HCT116 (cell line): Measurements from ENCODE around the gene GABBR2. TPM values are rescaled to one million over a fixed set of nuclear protein-coding genes. Genes with fewer than 3 reads are reported as not detected.

Source experiments
- ATAC-seq: fragments of 200-7000 bp; cut with Tn5 transposase; 2 replicates; pipeline ENCODE4 v1.9.1; 2020; ENCODE audit warnings: mild to moderate bottlenecking, moderate library complexity
- BruUV-seq: library from RNA; stranded (reverse); fragments of 400-500 nt; replicated peaks from 2 replicates; lab custom pipeline; 2021; lab: Mats Ljungman, UMichigan
- CTCF ChIA-PET: fragments of 300-600 bp; sonication (Branson Sonifier 250); formaldehyde crosslinking; loops from one replicate; lab custom pipeline; 2021; ENCODE audit warnings: antibody characterized with exemption; lab: Charles Lee
- POLR2A ChIA-PET: fragments of 300-600, 350-600 bp; sonication (Branson Sonifier 250); formaldehyde crosslinking; loops from one replicate; lab custom pipeline; 2021; ENCODE audit warnings: antibody characterized with exemption; lab: Charles Lee
- RAD21 ChIA-PET, 2 experiments: fragments of 300-600 bp; sonication (Branson Sonifier 250); formaldehyde crosslinking; loops; one replicate each; lab custom pipeline; 2023; ENCODE audit warnings: low total read pairs in 2 of 2; ENCODE audit not compliant: uncharacterized antibody in 2 of 2, unreplicated experiment in 2 of 2, low non-redundant PET in 1 of 2; lab: Charles Lee
- DNase-seq: peaks from one replicate; pipeline ENCODE4 v3.0.0-alpha.2; 2010; ENCODE audit warnings: low read depth, low spot score
- H2AFZ ChIP-seq: fragments of 200-600 bp; shearing (Covaris generic), sonication (generic); 2 replicates; pipeline ENCODE4 v1.6.1; 2017; ENCODE audit warnings: low read depth, mixed run types, mixed read lengths, antibody characterized with exemption, low read length; ENCODE audit not compliant: poor library complexity, severe bottlenecking
- H3K27ac ChIP-seq: 2 replicates; pipeline ENCODE4 v1.5.1; 2012; ENCODE audit warnings: low read depth, low read length
- H3K27me3 ChIP-seq: fragments of 200-600 bp; sonication (generic); 2 replicates; pipeline ENCODE4 v1.6.1; 2016; ENCODE audit warnings: mixed run types, low read length, mixed read lengths; ENCODE audit not compliant: insufficient read depth
- H3K36me3 ChIP-seq, 2 experiments: fragments of 200-500 bp in 1 of 2; fragments of 200-600 bp in 1 of 2; sonication (Bioruptor generic) in 1 of 2; sonication (generic) in 1 of 2; 2 replicates each; pipeline versions ENCODE4 v1.5.1 to v1.6.1; 2014 to 2016; ENCODE audit warnings: low read length in 2 of 2, inconsistent platforms in 1 of 2, mixed read lengths in 1 of 2, mixed run types in 1 of 2; ENCODE audit not compliant: insufficient read depth in 2 of 2, control insufficient read depth in 1 of 2
- H3K4me1 ChIP-seq, 2 experiments: fragments of 200-600 bp in 1 of 2; sonication (generic) in 1 of 2; 2 replicates each; pipeline versions ENCODE4 v1.5.1 to v1.6.1; 2012 to 2017; ENCODE audit warnings: low read length in 2 of 2, inconsistent platforms in 1 of 2, mild to moderate bottlenecking in 1 of 2, mixed read lengths in 1 of 2, mixed run types in 1 of 2, moderate library complexity in 1 of 2; ENCODE audit not compliant: insufficient read depth in 2 of 2, control insufficient read depth in 1 of 2
- H3K4me2 ChIP-seq: fragments of 200-600 bp; sonication (generic); 2 replicates; pipeline ENCODE4 v1.6.1; 2017; ENCODE audit warnings: mixed run types, low read length, mixed read lengths
- H3K4me3 ChIP-seq, 2 experiments: fragments of 200-600 bp in 1 of 2; sonication (generic) in 1 of 2; replicated peaks in 1 of 2; 2 replicates each; pipeline ENCODE4 v1.5.1; 2011 to 2016; ENCODE audit warnings: low read length in 2 of 2, control low read depth in 1 of 2, low read depth in 1 of 2, mild to moderate bottlenecking in 1 of 2, mixed read lengths in 1 of 2, mixed run types in 1 of 2
- H3K79me2 ChIP-seq: fragments of 200-600 bp; sonication (generic); 2 replicates; pipeline ENCODE4 v1.6.1; 2017; ENCODE audit warnings: mild to moderate bottlenecking, mixed run types, low read length, moderate library complexity, mixed read lengths; ENCODE audit not compliant: insufficient read depth
- H3K9ac ChIP-seq: fragments of 200-600 bp; sonication (generic); 2 replicates; pipeline ENCODE4 v1.6.1; 2016; ENCODE audit warnings: low read length, mixed read lengths
- H3K9me2 ChIP-seq: fragments of 200-600 bp; sonication (generic), shearing (Covaris generic); 2 replicates; pipeline ENCODE4 v1.6.1; 2017; ENCODE audit warnings: mixed run types, mild to moderate bottlenecking, moderate library complexity; ENCODE audit not compliant: insufficient read depth
- H3K9me3 ChIP-seq, 2 experiments: fragments of 200-500 bp in 1 of 2; fragments of 200-600 bp in 1 of 2; sonication (Bioruptor generic) in 1 of 2; sonication (generic) in 1 of 2; 2 replicates each; pipeline ENCODE4 v1.6.1; 2014 to 2017; ENCODE audit warnings: low read length in 2 of 2, mixed read lengths in 2 of 2, inconsistent platforms in 1 of 2, low read depth in 1 of 2, mild to moderate bottlenecking in 1 of 2, mixed run types in 1 of 2, moderate library complexity in 1 of 2; ENCODE audit not compliant: control insufficient read depth in 1 of 2, insufficient read depth in 1 of 2
- H4K20me1 ChIP-seq: fragments of 200-600 bp; sonication (generic), shearing (Covaris generic); 2 replicates; pipeline ENCODE4 v1.6.1; 2017; ENCODE audit warnings: mixed run types, mild to moderate bottlenecking, moderate library complexity; ENCODE audit not compliant: insufficient read depth
- CBX3 ChIP-seq: IDR thresholded peaks from 2 replicates; pipeline ENCODE4 v1.6.1; 2012; ENCODE audit warnings: low read depth
- EGR1 ChIP-seq: IDR thresholded peaks from 2 replicates; pipeline ENCODE4 v1.6.1; 2012; ENCODE audit warnings: low read depth
- ELF1 ChIP-seq: IDR thresholded peaks from 2 replicates; pipeline ENCODE4 v1.6.1; 2012; ENCODE audit warnings: low read depth, borderline replicate concordance
- EZH2 ChIP-seq: fragments of 200-600 bp; sonication (generic); IDR thresholded peaks from 2 replicates; pipeline ENCODE4 v1.6.1; 2017; ENCODE audit warnings: antibody characterized with exemption, mixed run types
- FOSL1 ChIP-seq: IDR thresholded peaks from 2 replicates; pipeline ENCODE4 v1.6.1; 2012; ENCODE audit warnings: low read depth
- JUND ChIP-seq: IDR thresholded peaks from 2 replicates; pipeline ENCODE4 v1.6.1; 2012
- POLR2AphosphoS5 ChIP-seq: IDR thresholded peaks from 2 replicates; pipeline ENCODE4 v1.6.1; 2011; ENCODE audit warnings: mild to moderate bottlenecking, low read depth, low read length, moderate library complexity
- SRF ChIP-seq: IDR thresholded peaks from 2 replicates; pipeline ENCODE4 v1.6.1; 2012; ENCODE audit warnings: low read depth
- TCF7L2 ChIP-seq: IDR thresholded peaks from 2 replicates; pipeline ENCODE4 v1.7.0; 2011; ENCODE audit warnings: borderline replicate concordance, inconsistent platforms; ENCODE audit not compliant: insufficient read depth, insufficient read length; ENCODE audit errors: extremely low read depth
- ZFX ChIP-seq: fragments of 450-650 bp; IDR thresholded peaks from 2 replicates; pipeline ENCODE4 v1.6.1; 2017
- ZNF274 ChIP-seq: fragments of 200-500 bp; sonication (Bioruptor generic); IDR thresholded peaks from 2 replicates; pipeline ENCODE4 v1.6.1; 2014; ENCODE audit warnings: mild to moderate bottlenecking, low read depth, low read length, inconsistent platforms
- intact Hi-C: fragments of 100-400 bp; cut with micrococcal nuclease; formaldehyde crosslinking; loops from 2 replicates; pipeline ENCODE4 v1.10.0; 2022
- total RNA-seq: library from RNA; stranded (reverse); gene quantifications from one replicate; pipeline ENCODE4 v1.2.1, GENCODE V29; 2021; ENCODE audit not compliant: unreplicated experiment
- TF ChIP-seq, protein P1 (sequence below), 3 experiments: fragments of 200-600 bp in 1 of 3; sonication (generic) in 1 of 3; IDR thresholded peaks in 2 of 3; conservative IDR thresholded peaks in 1 of 3; 2 replicates each; pipeline ENCODE4 v1.5.1; 2012 to 2017; ENCODE audit warnings: low read depth in 2 of 3, low read length in 2 of 3, antibody characterized with exemption in 1 of 3, borderline replicate concordance in 1 of 3, control low read depth in 1 of 3, mild to moderate bottlenecking in 1 of 3, mixed read lengths in 1 of 3, mixed run types in 1 of 3, moderate library complexity in 1 of 3; ENCODE audit not compliant: insufficient read depth in 1 of 3
- TF ChIP-seq, protein P2 (sequence below): IDR thresholded peaks from 2 replicates; pipeline ENCODE4 v1.6.1; 2012
- TF ChIP-seq, protein P3 (sequence below): IDR thresholded peaks from 2 replicates; pipeline ENCODE4 v1.6.1; 2012

Gene GABBR2
- total RNA-seq, 1 experiment from 2014 or later = 0.15 TPM

DNA sequence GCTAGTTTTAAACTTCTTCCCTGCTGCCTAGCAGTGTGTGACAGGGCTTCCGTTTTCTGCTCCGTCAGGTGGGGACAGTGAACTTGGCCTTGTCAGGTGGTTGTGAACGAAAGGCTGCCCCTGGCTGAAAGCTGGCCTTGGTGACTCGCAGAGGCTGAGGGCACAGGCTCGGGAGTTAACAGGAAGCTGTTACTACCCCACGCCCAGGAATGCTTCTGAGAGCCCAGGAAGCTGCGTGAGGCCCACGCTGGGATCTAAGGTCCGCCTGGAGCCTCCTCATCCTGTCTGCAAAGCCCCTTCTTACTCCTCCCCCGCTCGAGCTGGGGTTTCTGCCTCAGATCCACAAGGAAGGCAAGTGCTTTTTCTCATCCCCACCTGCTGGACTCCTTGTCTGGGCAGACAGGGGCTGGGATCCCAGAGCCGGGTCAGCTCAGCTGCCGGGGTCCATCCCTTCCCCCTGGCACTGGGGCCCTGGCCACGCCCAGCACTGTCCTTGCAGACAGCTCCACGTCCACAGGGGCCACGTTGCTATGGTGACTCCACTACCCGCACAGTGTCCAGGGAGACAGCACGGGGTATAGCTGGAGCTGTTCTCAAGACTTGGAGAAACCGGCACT, 328.6 kb downstream of the GABBR2 start:
- intact Hi-C loops = no loop called here
- TF ChIP-seq, protein P1, sequence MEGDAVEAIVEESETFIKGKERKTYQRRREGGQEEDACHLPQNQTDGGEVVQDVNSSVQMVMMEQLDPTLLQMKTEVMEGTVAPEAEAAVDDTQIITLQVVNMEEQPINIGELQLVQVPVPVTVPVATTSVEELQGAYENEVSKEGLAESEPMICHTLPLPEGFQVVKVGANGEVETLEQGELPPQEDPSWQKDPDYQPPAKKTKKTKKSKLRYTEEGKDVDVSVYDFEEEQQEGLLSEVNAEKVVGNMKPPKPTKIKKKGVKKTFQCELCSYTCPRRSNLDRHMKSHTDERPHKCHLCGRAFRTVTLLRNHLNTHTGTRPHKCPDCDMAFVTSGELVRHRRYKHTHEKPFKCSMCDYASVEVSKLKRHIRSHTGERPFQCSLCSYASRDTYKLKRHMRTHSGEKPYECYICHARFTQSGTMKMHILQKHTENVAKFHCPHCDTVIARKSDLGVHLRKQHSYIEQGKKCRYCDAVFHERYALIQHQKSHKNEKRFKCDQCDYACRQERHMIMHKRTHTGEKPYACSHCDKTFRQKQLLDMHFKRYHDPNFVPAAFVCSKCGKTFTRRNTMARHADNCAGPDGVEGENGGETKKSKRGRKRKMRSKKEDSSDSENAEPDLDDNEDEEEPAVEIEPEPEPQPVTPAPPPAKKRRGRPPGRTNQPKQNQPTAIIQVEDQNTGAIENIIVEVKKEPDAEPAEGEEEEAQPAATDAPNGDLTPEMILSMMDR (IDR thresholded peaks at IDR 0.05 in 2 of 3, conservative IDR thresholded peaks at IDR 0.05 in 1 of 3; ENCODE audit: borderline replicate concordance in 1 of 3, insufficient read depth in 1 of 3, low read depth in 2 of 3, low read length in 2 of 3) = no peak
- peak; percentile 41 for TF ChIP-seq TCF7L2
- CTCF ChIA-PET = no interaction called here
- POLR2A ChIA-PET = no interaction called here
- no peak overlapping the region for H2AFZ ChIP-seq
- RAD21 ChIA-PET = no interaction called here
- H3K9me3 ChIP-seq = no peaks in the 10 kb centered on the region
- no peaks in the 10 kb centered on the region for H3K36me3 ChIP-seq
- no peaks in the 10 kb centered on the region for H3K79me2 ChIP-seq
- H3K4me3 ChIP-seq = no peak overlapping the region
- H3K4me1 ChIP-seq = peaks cover 0 to 17% of the 10 kb centered on the region in 2 experiments; a peak in 2 of 4 replicates
- no peaks in the 10 kb centered on the region for H3K9me2 ChIP-seq
- BruUV-seq = no TSS peak
- no peaks in the 10 kb centered on the region for H4K20me1 ChIP-seq
- peak; percentile 70 for ATAC-seq
- H3K9ac ChIP-seq = no peak overlapping the region
- no peak overlapping the region for H3K27ac ChIP-seq
- no peak for DNase-seq
- H3K27me3 ChIP-seq = no peaks in the 10 kb centered on the region
- peak overlapping the region; percentile 39 for H3K4me2 ChIP-seq

DNA sequence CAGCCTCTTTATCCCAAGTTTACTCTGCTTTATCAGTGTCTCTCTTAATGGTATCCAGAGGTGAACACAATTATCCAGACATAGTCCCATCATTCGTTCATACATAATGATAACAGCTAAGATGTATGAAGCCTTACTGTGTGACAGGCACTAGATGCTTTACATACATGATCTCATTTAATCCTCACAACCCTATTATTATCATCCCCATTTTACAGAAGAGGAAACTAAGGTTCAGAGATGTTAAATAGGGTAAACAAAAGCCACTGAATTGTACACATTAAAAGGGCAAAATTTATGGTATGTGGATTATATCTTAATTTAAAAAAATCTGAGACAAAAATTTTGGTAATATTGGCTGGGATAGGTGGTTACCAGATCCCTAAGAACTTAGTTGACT, 329.2 kb downstream of the GABBR2 start:
- no peak for ATAC-seq
- Histone ChIP-seq H3K27me3 (no peaks in the 10 kb centered on the region), H3K4me3 (no peak overlapping the region)
- TF ChIP-seq TCF7L2 = no peak
- TF ChIP-seq, protein P2, sequence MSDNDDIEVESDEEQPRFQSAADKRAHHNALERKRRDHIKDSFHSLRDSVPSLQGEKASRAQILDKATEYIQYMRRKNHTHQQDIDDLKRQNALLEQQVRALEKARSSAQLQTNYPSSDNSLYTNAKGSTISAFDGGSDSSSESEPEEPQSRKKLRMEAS = no peak
- no peak for TF ChIP-seq CBX3
- no peak for TF ChIP-seq ELF1
- no peak for TF ChIP-seq ZNF274
- TF ChIP-seq, protein P3, sequence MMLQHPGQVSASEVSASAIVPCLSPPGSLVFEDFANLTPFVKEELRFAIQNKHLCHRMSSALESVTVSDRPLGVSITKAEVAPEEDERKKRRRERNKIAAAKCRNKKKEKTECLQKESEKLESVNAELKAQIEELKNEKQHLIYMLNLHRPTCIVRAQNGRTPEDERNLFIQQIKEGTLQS = no peak
- no peak for TF ChIP-seq ZFX
- no peak for TF ChIP-seq EZH2
- TF ChIP-seq FOSL1 = no peak
- TF ChIP-seq JUND = no peak
- TF ChIP-seq SRF = no peak
- no peak for TF ChIP-seq POLR2AphosphoS5
- TF ChIP-seq EGR1 = no peak
- TF ChIP-seq, all 23 proteins: peak for 0
- no peaks in the 10 kb centered on the region for H3K9me3 ChIP-seq
- peaks cover 0 to 20% of the 10 kb centered on the region in 2 experiments; a peak in 2 of 4 replicates for H3K4me1 ChIP-seq
- intact Hi-C loops = no loop called here
- no peaks in the 10 kb centered on the region for H3K36me3 ChIP-seq
- no peaks in the 10 kb centered on the region for H3K79me2 ChIP-seq
- peak overlapping the region; percentile 39; the same call in 1 of the 2 replicates for H3K4me2 ChIP-seq
- BruUV-seq = no TSS peak
- no peak overlapping the region for H2AFZ ChIP-seq
- ChIA-PET CTCF (no interaction called here), RAD21 (no interaction called here), POLR2A (no interaction called here)
- DNase-seq = no peak
- H3K27ac ChIP-seq = no peak overlapping the region
- H4K20me1 ChIP-seq = no peaks in the 10 kb centered on the region
- H3K9ac ChIP-seq = no peak overlapping the region
- no peaks in the 10 kb centered on the region for H3K9me2 ChIP-seq
